ENCODE results near the gene PARPBP.

PARPBP gene

GRCh38 chr12:102163383-102163782 lies 43.4 kb downstream of the PARPBP start:
- ChIA-PET CTCF (no interaction called here), POLR2A (ENCODE audit: low non-redundant PET) (no interaction called here)
- no peak for DNase-seq (ENCODE audit: low spot score)
- TF ChIP-seq, protein P1, sequence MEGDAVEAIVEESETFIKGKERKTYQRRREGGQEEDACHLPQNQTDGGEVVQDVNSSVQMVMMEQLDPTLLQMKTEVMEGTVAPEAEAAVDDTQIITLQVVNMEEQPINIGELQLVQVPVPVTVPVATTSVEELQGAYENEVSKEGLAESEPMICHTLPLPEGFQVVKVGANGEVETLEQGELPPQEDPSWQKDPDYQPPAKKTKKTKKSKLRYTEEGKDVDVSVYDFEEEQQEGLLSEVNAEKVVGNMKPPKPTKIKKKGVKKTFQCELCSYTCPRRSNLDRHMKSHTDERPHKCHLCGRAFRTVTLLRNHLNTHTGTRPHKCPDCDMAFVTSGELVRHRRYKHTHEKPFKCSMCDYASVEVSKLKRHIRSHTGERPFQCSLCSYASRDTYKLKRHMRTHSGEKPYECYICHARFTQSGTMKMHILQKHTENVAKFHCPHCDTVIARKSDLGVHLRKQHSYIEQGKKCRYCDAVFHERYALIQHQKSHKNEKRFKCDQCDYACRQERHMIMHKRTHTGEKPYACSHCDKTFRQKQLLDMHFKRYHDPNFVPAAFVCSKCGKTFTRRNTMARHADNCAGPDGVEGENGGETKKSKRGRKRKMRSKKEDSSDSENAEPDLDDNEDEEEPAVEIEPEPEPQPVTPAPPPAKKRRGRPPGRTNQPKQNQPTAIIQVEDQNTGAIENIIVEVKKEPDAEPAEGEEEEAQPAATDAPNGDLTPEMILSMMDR (conservative IDR thresholded peaks at IDR 0.05; ENCODE audit: low read depth): no peak
- H3K27ac ChIP-seq: no peak overlapping the region

DNA sequence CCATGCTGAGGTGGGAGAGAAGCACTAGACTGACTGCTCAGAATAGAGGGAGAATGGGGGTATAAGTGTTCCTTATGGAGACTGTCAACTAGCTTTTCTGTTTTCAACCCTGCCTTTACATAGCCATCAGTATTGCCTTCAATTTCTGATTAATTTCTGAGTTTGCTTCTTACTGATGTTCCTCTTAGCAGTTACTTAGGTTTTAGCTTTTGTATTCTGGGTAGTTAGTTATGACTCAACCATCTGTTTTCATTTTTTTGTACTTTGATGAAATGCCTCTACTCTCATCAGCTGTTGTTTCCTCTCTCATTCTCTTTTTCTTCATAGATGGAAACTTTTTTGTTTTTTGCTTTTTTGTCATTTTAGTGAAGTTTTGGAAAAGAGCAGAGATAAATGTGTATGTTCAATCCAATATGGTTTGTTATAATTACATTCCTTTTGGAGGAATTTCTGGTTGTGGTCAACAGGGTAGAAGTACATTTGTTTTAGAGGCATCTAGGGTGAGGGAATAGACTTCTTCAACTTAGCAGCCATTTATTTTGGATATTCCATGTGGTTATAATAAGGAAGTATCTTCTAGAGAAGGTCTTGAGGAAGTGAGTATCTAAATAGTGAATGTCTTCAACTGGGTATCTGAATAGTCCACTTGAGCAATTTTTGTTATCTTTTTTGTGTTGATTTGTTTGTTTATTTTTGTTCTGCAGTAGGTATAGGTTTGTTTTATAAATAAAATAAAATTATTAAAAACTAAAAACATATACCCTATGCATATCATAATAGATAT lies 48.0 kb downstream of the PARPBP start:
- CTCF ChIA-PET: no interaction called here
- no peak overlapping the region for H3K27ac ChIP-seq
- TF ChIP-seq, protein P1 (conservative IDR thresholded peaks at IDR 0.05; ENCODE audit: low read depth): no peak
- DNase-seq (ENCODE audit: low spot score): no peak
- POLR2A ChIA-PET (ENCODE audit: low non-redundant PET): no interaction called here

- peak; percentile 1 for DNase-seq (ENCODE audit: low spot score)
- ChIA-PET CTCF (interaction anchor here (0.5 kb wide), 1 partner anchor 570 kb away, joined by 3 read pairs; no protein-coding TSS in a partner anchor), POLR2A (ENCODE audit: low non-redundant PET) (no interaction called here)
- TF ChIP-seq, protein P1 (conservative IDR thresholded peaks at IDR 0.05; ENCODE audit: low read depth): peak; percentile 54
- no peak overlapping the region for H3K27ac ChIP-seq
These were observed 50.1 kb downstream of the PARPBP start for GRCh38 chr12:102169922-102170621.

DNA sequence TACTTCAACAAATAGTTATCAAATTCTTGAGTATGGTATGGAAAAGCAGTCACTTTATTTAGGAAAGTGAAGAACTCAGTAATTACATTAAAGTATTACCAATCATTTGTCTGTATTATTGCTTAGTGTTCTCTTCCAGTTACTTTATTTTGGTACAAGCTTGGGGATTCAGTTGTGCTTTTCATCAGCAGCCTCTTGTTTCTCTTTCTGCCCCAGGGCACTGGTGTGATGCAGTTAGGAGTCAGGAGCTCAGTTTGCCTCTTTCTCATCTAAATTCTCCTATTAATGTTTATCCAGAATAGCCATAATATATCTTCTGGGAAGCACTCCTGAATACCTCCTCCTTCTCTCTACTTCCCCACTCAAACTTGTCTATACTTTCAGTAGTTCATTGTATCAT lies 52.0 kb downstream of the PARPBP start:
- TF ChIP-seq, protein P1 (conservative IDR thresholded peaks at IDR 0.05; ENCODE audit: low read depth): no peak
- no peak for DNase-seq (ENCODE audit: low spot score)
- ChIA-PET POLR2A (ENCODE audit: low non-redundant PET) (no interaction called here), CTCF (interaction anchor here (0.7 to 1.2 kb wide), 2 partner anchors 48 to 77 kb away, joined by 3 to 6 read pairs; no protein-coding TSS in a partner anchor)
- H3K27ac ChIP-seq: no peak overlapping the region

- H3K27ac ChIP-seq: no peak overlapping the region
- DNase-seq (ENCODE audit: low spot score): no peak
- TF ChIP-seq, protein P1 (conservative IDR thresholded peaks at IDR 0.05; ENCODE audit: low read depth): no peak
- ChIA-PET POLR2A (ENCODE audit: low non-redundant PET) (no interaction called here), CTCF (interaction anchor here (0.7 to 1.2 kb wide), 2 partner anchors 48 to 77 kb away, joined by 3 to 6 read pairs; no protein-coding TSS in a partner anchor)
These were observed 52.5 kb downstream of the PARPBP start for GRCh38 chr12:102172436-102172835.

GRCh38 chr12:102174117-102174516 lies 54.1 kb downstream of the PARPBP start:
- POLR2A ChIA-PET (ENCODE audit: low non-redundant PET): no interaction called here
- TF ChIP-seq, protein P1 (conservative IDR thresholded peaks at IDR 0.05; ENCODE audit: low read depth): no peak
- no peak overlapping the region for H3K27ac ChIP-seq
- CTCF ChIA-PET: interaction anchor here (0.6 to 0.7 kb wide), 2 partner anchors 16 to 1353 kb away, joined by 3 read pairs; no protein-coding TSS in a partner anchor
- no peak for DNase-seq (ENCODE audit: low spot score)

Data from RWPE1 (cell line).